GM19468 (cell line): ENCODE results near the gene PHF8.

Experiments used
- ATAC-seq: cut with Tn5 transposase; IDR thresholded peaks from one replicate; pipeline ENCODE4 v1.9.1; 2021; ENCODE audit warnings: mild to moderate bottlenecking, moderate library complexity, moderate number of reproducible peaks; ENCODE audit not compliant: unreplicated experiment; ENCODE audit errors: extremely low read depth

PHF8 gene

DNA sequence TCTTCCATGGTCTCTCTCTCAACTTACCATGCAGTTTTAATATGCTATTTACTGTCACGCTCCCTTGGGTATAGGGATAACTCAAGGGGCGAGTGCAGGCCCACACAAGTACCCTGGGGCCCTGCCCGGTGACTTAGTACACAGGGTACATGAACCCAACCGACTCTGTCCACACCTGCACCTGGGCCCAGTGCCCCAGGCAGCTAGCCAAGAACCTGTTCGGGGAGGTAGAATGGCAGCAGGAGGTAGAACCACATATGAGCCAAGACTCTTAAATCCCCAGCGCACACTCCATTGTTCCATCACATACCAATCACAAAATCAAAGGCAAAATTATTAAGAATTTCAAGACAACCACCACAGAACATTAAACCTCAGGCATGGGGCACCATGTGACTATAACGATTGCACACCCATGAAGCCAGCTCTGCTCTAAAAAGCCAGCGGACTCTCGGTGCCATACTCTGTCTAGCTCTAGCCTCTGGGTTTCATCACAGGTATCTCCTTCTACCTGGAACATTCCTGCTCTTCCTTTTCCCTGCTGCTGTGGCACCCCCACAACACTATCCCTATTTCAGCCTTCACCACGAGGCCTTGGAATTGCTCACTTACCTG lies 14.6 kb downstream of the PHF8 start:
- ATAC-seq, result no peak

DNA sequence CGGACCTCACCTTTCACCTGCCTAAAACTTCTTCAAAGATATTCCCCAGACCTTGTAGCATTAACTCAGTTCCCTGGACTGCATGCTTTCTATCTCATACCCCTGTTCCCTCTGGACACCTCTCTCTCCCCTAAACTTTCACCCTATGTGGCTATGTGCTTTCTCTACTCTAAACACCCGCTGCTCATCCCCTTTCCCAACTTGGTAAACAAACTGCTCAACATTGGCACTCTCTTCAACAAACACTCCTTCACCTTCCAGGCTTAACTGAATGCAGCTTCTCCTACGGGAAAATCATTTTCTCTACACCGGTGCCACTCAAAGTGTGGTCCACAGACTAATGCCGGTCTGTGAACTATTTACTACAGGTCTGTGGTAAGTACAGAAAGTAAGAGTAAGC lies 19.9 kb downstream of the PHF8 start:
- no peak for ATAC-seq

DNA sequence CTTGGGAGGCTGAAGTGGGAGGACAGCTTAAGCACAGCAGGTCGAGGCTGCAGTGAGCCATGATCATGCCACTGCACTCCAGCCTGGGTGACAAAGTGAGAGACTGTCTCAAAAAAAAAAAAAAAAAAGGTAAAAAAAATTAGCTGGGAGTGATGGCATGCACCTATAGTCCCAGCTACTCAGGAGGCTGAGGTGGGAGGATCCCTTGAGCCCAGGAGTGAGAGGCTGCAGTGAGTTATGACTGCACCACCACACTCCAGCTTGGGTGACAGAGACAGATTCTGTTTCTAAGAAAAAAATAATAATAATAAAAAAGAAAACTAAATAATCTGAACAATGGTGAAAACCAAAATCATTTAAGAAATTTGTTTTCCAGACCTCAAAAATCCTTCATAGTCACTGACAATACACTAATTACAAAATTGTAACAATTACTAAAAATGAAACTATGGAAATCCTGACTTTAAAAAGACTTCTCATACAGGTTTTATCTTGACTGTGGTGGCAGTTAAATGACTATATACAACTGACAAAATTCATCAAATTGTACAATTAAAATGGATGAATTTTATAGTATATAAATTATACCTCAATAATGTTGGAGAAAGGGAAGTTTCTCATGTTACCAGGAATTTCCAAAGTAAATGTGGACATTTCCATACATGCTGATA lies 31.3 kb downstream of the PHF8 start:
- ATAC-seq, result no peak

DNA sequence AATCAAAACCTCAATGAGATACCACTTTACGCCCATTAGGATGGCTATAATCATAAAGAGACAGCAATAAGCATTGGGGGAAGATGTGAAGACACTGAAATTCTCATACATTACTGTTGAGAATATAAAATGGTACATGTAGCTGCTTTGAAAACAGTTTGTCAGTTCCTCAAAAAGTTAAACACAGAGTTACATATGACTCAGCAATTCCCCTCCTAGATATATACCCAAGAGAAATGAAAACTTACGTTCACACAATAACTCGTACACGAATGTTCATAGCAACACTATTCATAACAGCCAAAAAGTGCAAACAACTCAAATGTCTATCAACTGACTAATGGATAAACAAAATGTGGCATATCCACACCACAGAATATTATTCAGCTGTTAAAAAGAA lies 36.6 kb downstream of the PHF8 start:
- no peak for ATAC-seq

DNA sequence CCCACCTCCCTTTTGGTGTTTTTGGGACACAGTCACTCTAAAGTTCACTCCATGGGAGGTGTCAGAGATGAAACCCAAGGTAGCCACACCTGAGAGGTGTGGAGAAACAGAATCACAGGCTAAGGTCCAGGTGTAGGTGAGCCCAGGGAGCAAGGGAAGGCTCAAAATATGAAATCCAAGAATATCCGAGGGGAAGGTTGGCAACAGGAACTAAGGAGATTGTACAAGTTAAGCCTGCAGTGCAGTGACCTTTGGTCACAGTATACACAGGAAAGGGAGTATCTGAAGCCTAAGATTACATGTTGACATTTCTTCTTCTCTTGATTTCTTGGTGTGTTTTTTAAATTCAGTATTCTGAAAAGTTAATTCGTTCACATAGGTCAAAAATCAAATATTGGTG lies 46.5 kb downstream of the PHF8 start:
- ATAC-seq, result no peak

DNA sequence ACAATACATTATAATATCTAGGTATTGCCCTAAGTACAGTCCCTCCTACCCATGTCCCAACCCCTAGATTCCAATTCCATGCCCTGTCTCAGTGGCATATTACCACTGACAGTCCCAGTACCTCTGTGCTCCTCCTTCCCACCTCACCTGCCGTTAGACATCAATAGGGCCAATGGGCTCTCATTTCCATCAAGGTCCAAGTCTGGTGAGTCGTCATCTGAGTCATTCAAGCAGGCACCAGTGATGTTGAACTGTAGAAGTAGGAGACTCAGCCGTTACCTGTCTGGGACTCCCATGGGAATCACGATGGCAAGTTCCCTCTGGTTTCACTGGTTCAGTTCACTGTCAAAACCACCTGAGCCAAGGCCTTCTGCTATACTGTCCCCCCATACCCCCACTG lies 51.7 kb downstream of the PHF8 start:
- ATAC-seq, result no peak

DNA sequence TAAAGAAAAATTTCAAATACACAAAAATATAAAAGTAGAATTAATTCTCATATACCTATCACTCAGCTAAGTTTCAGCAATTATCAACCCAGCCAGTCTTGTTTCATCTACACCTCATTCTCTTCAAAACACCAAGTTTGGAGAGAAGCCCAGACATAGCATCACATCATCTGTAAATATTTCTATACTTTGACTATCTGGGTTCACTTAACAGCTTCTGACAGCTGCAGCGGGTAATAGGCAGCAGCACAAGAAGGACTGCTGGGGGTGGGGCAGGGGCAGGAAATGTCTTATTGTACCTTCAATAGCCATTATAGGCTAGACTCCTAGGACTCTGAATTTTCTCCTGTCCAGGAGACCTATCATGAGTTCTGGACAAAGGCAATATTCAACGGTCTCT lies 54.1 kb downstream of the PHF8 start:
- ATAC-seq, result no peak

DNA sequence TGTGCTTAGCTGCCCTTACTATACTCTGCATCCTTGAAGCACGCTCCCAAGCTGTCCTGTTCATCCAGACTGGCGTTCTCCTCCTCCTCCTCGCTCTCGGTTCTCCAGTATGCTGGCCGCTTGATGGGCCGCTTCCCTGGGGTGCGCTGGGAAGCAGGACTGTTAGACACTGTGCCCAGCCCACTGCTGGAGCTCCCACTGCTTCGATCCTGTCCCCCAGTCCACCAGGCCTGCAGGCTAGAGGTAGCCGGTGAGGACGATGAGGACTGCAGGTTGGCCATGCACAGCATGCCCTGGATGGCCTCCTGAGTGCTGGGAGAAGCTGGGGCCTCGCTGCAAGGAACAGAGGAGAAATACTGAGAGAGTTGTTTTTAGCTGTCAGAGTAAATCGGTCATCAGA lies 59.4 kb downstream of the PHF8 start:
- ATAC-seq, result no peak

DNA sequence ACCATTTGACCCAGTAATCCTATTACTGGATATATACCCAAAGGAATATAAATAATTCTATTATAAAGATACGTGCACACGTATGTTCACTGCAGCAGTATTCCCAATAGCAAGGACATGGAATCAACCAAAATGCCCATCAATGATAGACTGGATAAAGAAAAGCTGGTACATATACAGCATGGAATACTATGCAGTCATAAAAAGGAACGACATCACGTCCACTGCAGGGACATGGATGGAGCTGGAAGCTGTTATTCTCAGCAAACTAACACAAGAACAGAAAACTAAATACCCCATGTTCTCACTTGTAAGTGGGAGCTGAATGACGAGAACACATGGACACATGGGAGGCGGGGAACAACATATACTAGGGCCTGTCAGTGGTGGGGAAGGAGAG lies 69.7 kb downstream of the PHF8 start:
- no peak for ATAC-seq

DNA sequence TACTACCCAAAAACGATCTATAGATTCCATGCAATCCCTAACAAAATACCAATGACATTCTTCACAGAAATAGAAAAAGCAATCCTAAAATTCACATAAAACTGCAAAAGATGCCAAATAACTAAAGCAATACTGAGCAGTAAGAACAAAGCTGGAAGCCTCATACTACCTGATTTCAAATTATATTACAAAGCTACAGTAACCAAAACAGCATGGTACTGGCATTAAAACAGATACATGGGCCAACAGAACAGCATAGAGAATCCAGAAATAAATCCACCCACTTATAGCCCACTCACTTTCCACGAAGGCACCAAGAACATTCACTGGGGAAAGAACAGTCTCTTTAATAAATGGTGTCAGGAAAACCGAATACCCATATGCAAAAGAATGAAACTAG lies 74.7 kb downstream of the PHF8 start:
- no peak for ATAC-seq

DNA sequence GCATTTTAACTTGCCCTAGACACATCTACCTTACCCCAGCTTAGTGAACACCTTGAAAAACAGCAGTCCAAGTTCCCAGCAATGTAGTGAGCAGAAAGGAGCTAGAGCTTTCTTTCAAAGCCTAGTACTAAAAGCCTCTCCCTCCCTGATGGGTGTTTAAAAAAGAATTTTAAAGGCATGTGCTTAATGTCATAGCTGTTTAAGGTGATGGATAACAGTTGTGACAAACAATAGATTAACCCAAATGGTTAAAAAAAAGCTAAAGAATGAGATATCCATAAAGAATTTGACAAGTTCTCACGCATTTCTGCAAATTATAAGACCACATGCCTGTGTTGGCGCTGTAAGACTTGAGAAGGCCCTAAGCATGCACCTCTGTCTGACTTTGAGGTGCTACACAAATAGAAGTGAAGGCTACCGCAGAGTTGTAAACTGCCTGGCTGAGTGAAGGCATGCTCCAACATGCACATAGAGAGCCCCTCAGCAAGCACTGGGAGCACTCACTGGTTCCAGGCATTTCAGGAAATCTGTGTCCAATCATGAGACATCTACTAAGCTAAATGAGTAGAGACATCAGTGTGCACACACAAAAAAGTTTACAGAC lies 94.0 kb downstream of the PHF8 start:
- no peak for ATAC-seq

DNA sequence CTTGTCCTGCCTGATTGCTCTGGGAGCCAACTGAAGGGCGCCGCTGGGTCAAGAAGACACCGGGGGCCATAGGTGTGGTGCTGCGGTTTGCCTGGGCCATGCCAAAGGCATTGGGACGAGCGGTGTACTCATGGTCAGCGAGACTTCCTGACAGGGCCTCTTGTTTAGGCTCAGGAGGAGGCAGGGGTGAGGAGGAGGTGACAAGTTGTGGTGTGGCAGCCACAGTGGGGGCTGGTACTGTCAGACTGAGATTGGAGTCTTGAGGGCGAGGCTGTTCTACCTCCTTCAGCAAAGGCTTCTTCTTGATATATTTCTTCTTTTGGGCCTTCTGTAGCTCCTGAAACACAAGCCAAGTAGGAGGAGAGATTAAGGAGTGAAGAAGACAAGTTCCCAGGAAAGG lies 104.1 kb downstream of the PHF8 start:
- ATAC-seq, result no peak

DNA sequence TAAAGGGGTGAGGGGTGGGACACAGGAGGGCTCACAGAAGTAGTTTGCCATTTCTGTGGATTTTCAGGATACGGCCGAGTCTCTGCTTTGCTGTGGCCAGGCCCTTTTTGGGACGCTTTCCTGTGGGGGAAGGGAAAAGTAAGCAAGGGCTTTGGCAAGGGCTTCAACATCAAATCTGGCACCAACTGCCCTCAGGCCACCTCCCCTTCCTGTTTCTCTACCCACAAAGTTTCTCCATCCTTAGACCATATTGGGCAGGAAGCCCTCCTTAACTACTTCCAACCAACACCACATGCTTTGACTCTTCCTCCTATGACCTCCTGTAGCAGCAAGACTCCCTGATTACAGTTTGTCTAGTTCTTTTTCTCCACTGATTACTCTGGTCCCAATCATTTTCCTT lies 105.1 kb downstream of the PHF8 start:
- no peak for ATAC-seq

DNA sequence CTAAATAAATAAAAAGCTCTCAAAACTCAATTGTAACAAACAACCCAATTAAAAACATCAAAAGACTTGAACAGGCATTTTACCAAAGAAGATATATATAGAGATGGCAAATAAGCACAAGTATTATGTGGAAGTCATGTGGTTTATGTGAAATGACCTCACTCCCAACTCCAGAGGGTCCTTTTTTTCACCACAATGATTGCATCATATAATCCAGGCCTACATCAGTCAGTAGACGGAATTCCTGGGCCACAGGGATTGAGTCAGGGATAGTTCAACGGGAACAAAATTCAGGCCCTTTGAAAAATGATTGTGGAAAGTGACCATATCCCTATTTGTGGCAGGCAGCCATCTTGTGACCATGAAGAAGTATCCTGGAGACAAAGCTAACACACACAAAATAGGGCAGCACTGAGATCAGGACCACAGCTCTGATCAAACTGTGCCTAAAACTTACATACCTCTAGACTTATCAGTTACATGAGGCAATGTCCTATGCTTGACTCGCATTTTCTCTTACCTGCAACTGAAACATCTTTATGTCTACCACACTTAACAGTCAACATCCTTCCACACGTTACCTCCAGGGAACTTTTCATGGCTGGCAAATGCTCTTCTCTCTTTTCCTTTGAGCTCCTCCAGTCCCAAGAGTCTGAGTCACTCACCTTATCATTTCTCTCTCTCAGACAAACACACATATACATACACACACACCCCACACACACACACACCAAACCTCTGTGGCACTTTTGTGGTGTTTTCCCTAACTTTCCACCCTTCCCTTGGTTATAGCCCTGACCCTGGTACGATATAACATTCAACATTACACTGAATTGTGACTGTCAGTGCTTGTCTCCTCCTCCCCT lies 113.5 kb downstream of the PHF8 start:
- ATAC-seq, result no peak

DNA sequence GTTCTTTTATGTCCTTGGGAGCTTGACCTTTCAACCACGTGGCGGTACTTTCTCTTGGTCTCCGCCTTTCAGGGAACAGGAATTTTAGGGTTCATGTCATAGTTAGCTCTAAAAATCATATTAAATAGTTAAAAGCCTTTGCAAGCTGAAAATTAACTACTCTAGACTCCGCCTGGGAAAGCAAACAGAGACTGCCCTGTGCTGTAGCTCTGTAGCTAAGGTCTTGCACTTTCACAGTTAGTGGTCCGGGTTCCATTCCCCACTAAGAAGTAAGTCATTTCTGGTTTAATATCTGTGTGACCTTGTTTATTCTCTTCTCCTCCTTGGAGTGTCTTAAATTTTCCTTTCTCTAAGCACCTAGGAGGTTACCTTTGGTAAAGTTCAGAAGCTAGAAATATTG lies 118.2 kb downstream of the PHF8 start:
- no peak for ATAC-seq

DNA sequence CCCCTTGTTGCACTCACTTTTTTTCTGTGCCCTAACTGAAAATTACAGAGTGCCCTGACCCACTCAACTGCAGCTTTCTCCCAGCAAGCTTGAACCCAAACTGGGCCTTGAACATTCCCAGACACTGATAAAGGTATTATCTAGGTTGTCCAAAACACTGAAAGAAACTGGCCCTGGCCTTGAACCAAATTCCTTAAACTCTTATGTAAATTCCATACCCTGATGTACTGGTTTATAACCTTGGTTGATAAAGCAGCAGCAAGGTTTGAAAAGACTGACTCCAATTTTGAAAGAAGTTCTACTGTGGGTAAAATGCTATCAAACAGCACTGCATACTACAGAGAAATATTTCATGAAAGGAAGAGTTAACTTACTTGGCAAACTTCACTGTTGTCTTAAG lies 125.6 kb downstream of the PHF8 start:
- ATAC-seq, result no peak

DNA sequence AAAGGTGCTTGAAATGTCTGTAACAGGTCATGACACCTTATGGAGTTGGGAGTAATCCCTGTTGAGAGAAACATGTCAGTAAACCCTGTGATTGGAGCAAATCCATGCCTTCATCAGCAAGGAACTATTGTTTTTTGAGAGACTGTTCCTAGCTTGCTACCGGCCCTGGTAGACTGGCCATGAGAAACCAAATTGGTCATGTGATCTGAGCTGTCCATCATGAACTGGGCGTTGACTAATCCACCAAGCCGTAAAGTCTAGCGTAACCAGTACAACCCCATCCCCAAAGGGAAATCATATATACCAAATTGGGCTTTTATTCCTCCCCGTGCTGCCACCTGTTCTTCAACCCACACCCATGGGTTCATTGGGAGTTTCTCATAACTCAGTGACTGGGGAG lies 143.7 kb downstream of the PHF8 start:
- ATAC-seq, result no peak

DNA sequence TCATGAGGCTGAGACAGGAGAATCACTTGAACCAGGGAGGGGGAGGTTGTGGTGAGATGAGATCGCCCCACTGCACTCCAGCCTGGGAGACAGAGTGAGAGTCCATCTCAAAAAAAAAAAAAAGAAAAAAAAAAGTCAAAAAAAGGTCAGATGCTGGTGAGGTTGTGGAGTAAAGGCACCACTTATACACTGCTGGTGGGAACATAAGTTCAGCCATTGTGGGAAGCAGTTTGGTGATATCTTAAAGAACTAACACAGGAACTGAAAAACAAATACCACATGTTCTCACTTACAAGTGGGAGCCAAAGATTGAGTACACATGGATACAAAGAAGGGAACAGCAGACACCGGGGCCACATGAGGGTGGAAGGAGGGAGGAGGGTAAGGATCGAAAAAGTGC lies 149.0 kb downstream of the PHF8 start:
- no peak for ATAC-seq
